ENCODE measurements around the gene ZNF280A. TPM values are rescaled to one million over a fixed set of nuclear protein-coding genes. Genes with fewer than 3 reads are reported as not detected.
"Not testable (repeated sequence)": the region's sequence is repeated elsewhere in the genome, so short reads cannot be mapped to it uniquely, and the experiment has no call there.

ZNF280A gene
- total RNA-seq, 2 donors from 2014 or later, result not detected

DNA sequence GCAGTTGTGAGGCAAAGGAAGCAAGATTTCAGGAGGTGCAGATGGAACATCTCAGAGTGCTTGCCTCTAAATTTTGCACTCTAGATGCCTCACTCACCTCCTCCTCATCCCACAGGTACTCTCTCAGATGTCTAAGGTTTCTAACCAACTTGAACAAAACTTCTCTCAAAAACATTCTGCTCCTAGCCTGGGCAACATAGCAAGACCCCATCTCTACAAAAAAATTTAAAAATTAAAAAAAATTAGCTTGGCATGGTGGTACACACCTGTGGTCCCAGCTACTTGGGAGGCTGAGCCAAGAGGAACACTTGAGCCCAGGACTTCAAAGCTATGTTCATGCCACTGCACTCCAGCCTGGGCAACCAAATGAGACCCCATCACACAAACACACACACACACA is 4.2 kb downstream of the ZNF280A start:
- DNase-seq (no peak), ATAC-seq (no peak)
- no peaks in the 10 kb centered on the region for H3K36me3 ChIP-seq (replicated peaks in 1 of 2; ENCODE audit: insufficient read depth in 1 of 2, low read depth in 2 of 2)
- H3K4me1 ChIP-seq, result no peaks in the 10 kb centered on the region
- no peak overlapping the region for H3K27ac ChIP-seq
- H3K27me3 ChIP-seq, result no peaks in the 10 kb centered on the region
- intact Hi-C loops (cut with DNase I), result no loop called here
- H3K4me3 ChIP-seq, result no peak overlapping the region
- no peak for TF ChIP-seq POLR2A (IDR thresholded peaks at IDR 0.05)
- TF ChIP-seq, protein P1, sequence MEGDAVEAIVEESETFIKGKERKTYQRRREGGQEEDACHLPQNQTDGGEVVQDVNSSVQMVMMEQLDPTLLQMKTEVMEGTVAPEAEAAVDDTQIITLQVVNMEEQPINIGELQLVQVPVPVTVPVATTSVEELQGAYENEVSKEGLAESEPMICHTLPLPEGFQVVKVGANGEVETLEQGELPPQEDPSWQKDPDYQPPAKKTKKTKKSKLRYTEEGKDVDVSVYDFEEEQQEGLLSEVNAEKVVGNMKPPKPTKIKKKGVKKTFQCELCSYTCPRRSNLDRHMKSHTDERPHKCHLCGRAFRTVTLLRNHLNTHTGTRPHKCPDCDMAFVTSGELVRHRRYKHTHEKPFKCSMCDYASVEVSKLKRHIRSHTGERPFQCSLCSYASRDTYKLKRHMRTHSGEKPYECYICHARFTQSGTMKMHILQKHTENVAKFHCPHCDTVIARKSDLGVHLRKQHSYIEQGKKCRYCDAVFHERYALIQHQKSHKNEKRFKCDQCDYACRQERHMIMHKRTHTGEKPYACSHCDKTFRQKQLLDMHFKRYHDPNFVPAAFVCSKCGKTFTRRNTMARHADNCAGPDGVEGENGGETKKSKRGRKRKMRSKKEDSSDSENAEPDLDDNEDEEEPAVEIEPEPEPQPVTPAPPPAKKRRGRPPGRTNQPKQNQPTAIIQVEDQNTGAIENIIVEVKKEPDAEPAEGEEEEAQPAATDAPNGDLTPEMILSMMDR (IDR thresholded peaks at IDR 0.05), result no peak
- H3K9me3 ChIP-seq, result no peaks in the 10 kb centered on the region

DNA sequence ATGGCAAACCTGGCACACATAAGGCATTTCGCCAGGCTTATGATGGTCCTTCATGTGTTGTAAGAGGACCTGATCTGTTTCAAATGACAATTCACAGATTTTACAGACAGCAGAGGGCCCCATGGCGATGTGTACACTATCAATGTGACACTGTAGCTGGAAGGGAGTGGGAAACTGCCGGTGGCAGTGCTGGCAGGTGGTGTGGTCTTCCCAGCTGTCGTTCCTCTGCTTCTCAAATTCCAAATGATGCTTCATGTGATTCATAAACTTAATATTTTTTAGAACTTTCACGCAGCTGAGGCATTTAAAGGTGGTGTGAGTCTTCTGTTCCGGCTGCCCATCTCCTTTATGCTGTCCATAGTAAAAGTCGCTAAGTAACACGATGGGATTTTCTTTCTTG is 5.6 kb downstream of the ZNF280A start:
- H3K4me1 ChIP-seq; H3K4me3 ChIP-seq; H3K36me3 ChIP-seq (replicated peaks in 1 of 2; ENCODE audit: insufficient read depth in 1 of 2, low read depth in 2 of 2); intact Hi-C loops (cut with DNase I); DNase-seq; H3K27me3 ChIP-seq; ATAC-seq; H3K27ac ChIP-seq; H3K9me3 ChIP-seq: not testable (repeated sequence)
- WGBS, 2 donors, result 34 to 39% methylated on average over 8 of the region's 8 CpGs

DNA sequence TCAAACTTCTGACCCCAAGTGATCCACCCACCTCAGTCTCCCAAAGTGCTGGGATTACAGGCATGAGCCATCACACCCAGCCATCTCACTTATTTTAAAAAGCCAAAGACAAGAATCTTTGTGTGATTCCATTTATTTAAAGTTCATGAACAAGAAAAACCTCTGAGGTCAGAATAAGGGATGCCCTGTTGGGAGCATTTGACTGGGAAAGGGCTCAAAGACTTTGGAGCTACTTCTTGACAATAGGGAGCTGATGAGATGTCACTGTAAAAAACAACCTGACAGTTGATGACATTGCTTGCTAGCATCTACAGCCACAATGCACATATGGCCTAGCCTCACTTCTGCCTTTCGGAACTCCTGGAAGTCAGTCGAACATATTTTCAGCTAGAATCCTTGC is 6.5 kb downstream of the ZNF280A start:
- Histone ChIP-seq H3K36me3 (replicated peaks in 1 of 2; ENCODE audit: insufficient read depth in 1 of 2, low read depth in 2 of 2) (no peaks in the 10 kb centered on the region), H3K4me3 (no peak overlapping the region), H3K27ac (no peak overlapping the region), H3K9me3 (peaks cover 0 to 5% (median 0%) of the 10 kb centered on the region in 3 donors), H3K4me1 (no peaks in the 10 kb centered on the region), H3K27me3 (no peaks in the 10 kb centered on the region)
- intact Hi-C loops (cut with DNase I), result no loop called here
- ATAC-seq, result no peak
- no peak for DNase-seq
- TF ChIP-seq POLR2A (IDR thresholded peaks at IDR 0.05), result no peak
- TF ChIP-seq, protein P1 (IDR thresholded peaks at IDR 0.05), result no peak
- 75 to 81% methylated on average over 2 of the region's 2 CpGs for WGBS, 2 donors

DNA sequence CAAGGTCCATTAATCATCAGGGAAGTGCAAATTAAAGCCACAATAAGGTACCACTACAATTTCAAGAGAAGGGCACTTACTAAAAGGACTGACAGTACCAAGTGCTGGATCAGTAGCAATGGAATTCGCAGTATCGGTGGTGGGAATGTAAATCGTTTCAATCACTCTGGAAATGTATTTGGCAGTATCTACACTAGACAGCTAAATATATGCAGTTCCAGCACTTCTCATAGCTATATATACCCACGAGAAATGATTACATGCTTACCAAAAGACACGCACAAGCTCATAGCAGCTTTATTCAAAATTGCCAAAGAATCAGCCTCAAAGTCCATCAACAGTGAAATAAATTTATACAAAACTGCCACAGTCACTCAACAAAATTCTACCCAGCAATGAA is 7.1 kb downstream of the ZNF280A start:
- intact Hi-C loops (cut with DNase I), result no loop called here
- peaks cover 2% of the 10 kb centered on the region for H3K4me1 ChIP-seq
- H3K27me3 ChIP-seq, result no peaks in the 10 kb centered on the region
- no peak overlapping the region for H3K27ac ChIP-seq
- ATAC-seq, result no peak
- peaks cover 0 to 5% (median 0%) of the 10 kb centered on the region in 3 donors for H3K9me3 ChIP-seq
- no peak for TF ChIP-seq POLR2A (IDR thresholded peaks at IDR 0.05)
- TF ChIP-seq, protein P1 (IDR thresholded peaks at IDR 0.05), result no peak
- H3K4me3 ChIP-seq, result no peak overlapping the region
- DNase-seq, result no peak
- 53 to 60% methylated on average over 5 of the region's 5 CpGs for WGBS, 2 donors
- H3K36me3 ChIP-seq (replicated peaks in 1 of 2; ENCODE audit: insufficient read depth in 1 of 2, low read depth in 2 of 2), result no peaks in the 10 kb centered on the region

DNA sequence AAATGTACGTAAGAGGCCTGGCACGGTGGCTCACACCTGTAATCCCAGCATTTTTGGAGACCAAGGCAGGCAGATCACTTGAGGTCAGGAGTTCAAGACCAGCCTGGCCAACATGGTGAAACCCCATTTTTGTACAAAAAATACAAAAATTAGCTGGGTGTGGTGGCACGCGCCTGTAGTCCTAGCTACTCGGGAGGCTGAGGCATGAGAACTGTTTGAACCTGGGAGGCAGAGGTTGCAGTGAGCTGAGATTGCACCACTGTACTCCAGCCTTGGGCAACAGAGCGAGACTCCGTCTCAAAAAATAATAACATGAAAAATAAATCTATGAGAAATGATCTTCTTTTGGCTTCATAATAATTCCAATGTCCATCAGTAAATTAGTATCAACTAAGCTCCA is 9.2 kb downstream of the ZNF280A start:
- ATAC-seq; intact Hi-C loops (cut with DNase I): not testable (repeated sequence)

DNA sequence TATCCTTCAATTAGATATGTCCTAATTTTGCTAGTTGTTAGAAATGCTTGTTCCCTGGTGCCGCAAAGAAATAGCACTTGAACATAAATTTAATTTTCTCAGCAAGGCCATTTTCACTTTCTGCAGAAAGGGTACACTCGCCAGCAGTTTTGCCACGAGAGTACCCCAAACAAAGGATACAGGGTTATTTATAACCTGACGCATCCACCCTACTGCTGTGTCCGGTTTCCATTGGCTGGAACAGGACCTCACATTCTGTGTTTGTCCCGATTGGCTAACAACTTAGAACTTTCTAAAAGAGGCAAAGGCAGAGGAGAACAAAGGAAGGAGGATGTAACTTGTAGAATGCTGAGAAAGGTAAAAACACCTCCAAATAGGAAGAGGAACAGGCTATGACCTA is 10.2 kb downstream of the ZNF280A start:
- H3K27ac ChIP-seq; H3K4me1 ChIP-seq; ATAC-seq; H3K36me3 ChIP-seq (replicated peaks in 1 of 2; ENCODE audit: insufficient read depth in 1 of 2, low read depth in 2 of 2); DNase-seq; H3K9me3 ChIP-seq; H3K27me3 ChIP-seq; H3K4me3 ChIP-seq; intact Hi-C loops (cut with DNase I): not testable (repeated sequence)
- 88 to 92% methylated on average over 6 of the region's 6 CpGs for WGBS, 2 donors

More for the DNA sequence above, 9.2 kb downstream of the ZNF280A start:
- H3K27ac ChIP-seq; H3K4me3 ChIP-seq; H3K36me3 ChIP-seq (replicated peaks in 1 of 2; ENCODE audit: insufficient read depth in 1 of 2, low read depth in 2 of 2); H3K4me1 ChIP-seq; DNase-seq; H3K9me3 ChIP-seq; H3K27me3 ChIP-seq: not testable (repeated sequence)
- WGBS, 2 donors, result 89 to 94% methylated on average over 7 of the region's 7 CpGs
